VCaP (cell line): Measurements from ENCODE around the gene CCDC82.
"Not testable (repeated sequence)": the region's sequence is repeated elsewhere in the genome, so short reads cannot be mapped to it uniquely, and the experiment has no call there.

Experiments
- H3K27ac ChIP-seq: fragments of 450-650 bp; 2 replicates; pipeline ENCODE4 v1.5.1; 2017
- CTCF ChIP-seq: fragments of 450-650 bp; conservative IDR thresholded peaks from 2 replicates; pipeline ENCODE4 v1.5.1; 2017; ENCODE audit warnings: mild to moderate bottlenecking, moderate library complexity

Gene CCDC82

GRCh38 chr11:96389720-96390487 is at the start of gene CCDC82, which contains the start of gene JRKL:
Gene CCDC82 (minus strand): TSS chr11:96389912. CDS start chr11:96384747, 5,165 bp downstream.
Gene JRKL (plus strand): TSS chr11:96390013. CDS start chr11:96390650, 637 bp downstream.
- H3K27ac ChIP-seq = peak within 1 kb of the TSS; percentile 70
- TF ChIP-seq CTCF = no peak

GRCh38 chr11:96432654-96433053 is 42.9 kb upstream of the CCDC82 start:
- not testable (repeated sequence) for H3K27ac ChIP-seq

- no peak overlapping the region for H3K27ac ChIP-seq
- no peak for TF ChIP-seq CTCF
Measured at GRCh38 chr11:96430668-96431067, 41.0 kb upstream of the CCDC82 start.

GRCh38 chr11:96424693-96425092 is 35.0 kb upstream of the CCDC82 start:
- no peak overlapping the region for H3K27ac ChIP-seq
- TF ChIP-seq CTCF = no peak

- no peak for TF ChIP-seq CTCF
- H3K27ac ChIP-seq = no peak overlapping the region
Measured at GRCh38 chr11:96413408-96413807, 23.7 kb upstream of the CCDC82 start.

GRCh38 chr11:96412761-96413381 is 23.2 kb upstream of the CCDC82 start:
- H3K27ac ChIP-seq = no peak overlapping the region
- TF ChIP-seq CTCF = no peak

- H3K27ac ChIP-seq = peak overlapping the region; percentile 79
Measured at GRCh38 chr11:96411412-96411811, 21.7 kb upstream of the CCDC82 start.

- H3K27ac ChIP-seq = no peak overlapping the region
- TF ChIP-seq CTCF = no peak
Measured at GRCh38 chr11:96400697-96401096, 11.0 kb upstream of the CCDC82 start.
